GM21737 (cell line): ENCODE data around the gene PEX14.

Experiments used
- ATAC-seq: cut with Tn5 transposase; IDR thresholded peaks from one replicate; pipeline ENCODE4 v1.9.1; 2021; ENCODE audit warnings: mild to moderate bottlenecking, moderate library complexity; ENCODE audit not compliant: unreplicated experiment

Gene PEX14

DNA sequence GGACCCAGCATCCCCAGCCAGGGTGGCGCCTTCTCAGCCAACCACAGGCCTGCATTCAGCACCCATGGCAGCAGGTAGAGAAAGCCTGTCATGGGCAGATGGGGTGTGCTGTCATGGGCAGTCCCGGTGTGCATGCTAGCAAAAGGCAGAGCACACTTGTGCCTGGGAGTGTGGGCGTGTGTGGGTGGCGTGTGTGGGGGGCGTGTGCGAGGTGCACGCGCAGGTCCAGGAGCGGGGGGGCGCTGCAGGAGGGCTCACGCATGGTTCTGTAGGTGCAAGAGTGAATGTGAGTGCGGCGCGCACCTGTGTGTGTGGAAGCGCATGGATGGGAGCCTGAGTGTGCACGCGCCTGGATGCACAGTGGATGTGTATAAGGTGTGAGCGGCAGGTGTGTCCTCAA is 184.5 kb downstream of the PEX14 start:
- ATAC-seq: no peak

- ATAC-seq: no peak
Observed at GRCh38 chr1:10659646-10660540, 185.1 kb downstream of the PEX14 start.

DNA sequence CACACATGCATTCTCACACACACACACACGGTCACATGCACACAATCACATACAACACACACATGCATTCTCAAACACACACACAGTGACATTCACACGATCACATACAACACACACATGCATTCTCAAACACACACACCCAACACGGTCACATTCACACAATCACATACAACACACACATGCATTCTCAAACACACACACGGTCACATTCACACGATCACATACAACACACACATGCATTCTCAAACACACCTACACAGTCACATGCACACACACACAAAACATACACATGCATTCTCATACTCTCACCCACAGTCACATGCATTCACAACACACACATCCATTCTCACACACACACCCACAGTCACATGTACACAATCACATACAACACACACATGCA is 186.7 kb downstream of the PEX14 start:
- no peak for ATAC-seq

- no peak for ATAC-seq
Observed at GRCh38 chr1:10662090-10662688, 187.4 kb downstream of the PEX14 start.

- ATAC-seq: no peak
Observed at GRCh38 chr1:10662824-10663677, 188.3 kb downstream of the PEX14 start.

- no peak for ATAC-seq
Observed at GRCh38 chr1:10663678-10664035, 188.9 kb downstream of the PEX14 start.

GRCh38 chr1:10664251-10664650 is 189.5 kb downstream of the PEX14 start:
- no peak for ATAC-seq

GRCh38 chr1:10665226-10665625 is 190.5 kb downstream of the PEX14 start:
- no peak for ATAC-seq

GRCh38 chr1:10665930-10666850 is 191.4 kb downstream of the PEX14 start:
- no peak for ATAC-seq

DNA sequence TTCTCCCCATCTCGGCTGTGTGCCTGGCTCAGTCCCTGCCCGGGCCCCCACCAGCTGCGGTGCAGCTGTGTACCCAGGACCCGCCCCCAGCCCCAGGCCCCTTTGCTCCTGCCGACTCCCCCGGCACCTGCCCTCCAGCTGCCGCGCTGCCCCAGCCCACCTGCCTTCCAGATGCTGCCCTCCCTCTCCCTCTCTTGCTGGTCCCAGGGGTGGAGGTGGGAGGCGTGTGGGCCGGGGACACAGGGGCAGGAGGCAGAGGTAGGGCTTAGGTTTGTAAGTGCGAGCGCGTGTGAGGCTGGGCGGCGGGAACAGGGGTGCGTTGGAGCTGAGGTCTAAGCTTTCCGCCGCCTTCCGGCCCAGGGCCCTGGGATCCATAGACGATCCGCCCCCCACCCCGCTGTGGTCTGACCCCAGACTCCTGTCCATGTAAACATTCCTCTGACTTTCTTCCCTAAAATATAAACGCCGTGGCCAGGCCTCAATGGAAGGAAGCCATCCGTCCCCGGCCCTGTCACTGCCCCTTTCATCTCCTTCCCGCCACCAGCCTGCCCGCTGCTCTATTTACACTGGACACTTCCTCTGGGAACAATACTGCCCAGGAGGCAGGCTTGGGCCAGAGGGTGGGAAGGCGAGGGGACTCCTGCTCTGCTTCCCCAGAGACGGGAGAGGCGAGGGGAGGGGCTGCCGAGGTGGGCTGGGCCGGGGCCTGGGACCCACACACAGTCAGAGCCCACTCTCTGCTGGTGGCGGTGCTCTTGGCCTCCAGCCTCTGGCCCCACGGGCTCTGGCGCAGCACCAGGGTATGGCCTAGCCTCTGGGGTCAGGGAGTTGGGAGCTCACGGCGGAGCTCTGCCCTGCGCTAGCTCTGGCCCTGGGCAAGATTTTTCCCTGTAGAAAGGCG is 193.4 kb downstream of the PEX14 start:
- ATAC-seq: no peak

- ATAC-seq: no peak
Observed at GRCh38 chr1:10669570-10669969, 194.8 kb downstream of the PEX14 start.

GRCh38 chr1:10670190-10670589 is 195.4 kb downstream of the PEX14 start:
- no peak for ATAC-seq

GRCh38 chr1:10671090-10671489 is 196.3 kb downstream of the PEX14 start:
- ATAC-seq: no peak

- no peak for ATAC-seq
Observed at GRCh38 chr1:10671622-10672342, 197.0 kb downstream of the PEX14 start.

GRCh38 chr1:10672343-10673050 is 197.7 kb downstream of the PEX14 start:
- no peak for ATAC-seq

DNA sequence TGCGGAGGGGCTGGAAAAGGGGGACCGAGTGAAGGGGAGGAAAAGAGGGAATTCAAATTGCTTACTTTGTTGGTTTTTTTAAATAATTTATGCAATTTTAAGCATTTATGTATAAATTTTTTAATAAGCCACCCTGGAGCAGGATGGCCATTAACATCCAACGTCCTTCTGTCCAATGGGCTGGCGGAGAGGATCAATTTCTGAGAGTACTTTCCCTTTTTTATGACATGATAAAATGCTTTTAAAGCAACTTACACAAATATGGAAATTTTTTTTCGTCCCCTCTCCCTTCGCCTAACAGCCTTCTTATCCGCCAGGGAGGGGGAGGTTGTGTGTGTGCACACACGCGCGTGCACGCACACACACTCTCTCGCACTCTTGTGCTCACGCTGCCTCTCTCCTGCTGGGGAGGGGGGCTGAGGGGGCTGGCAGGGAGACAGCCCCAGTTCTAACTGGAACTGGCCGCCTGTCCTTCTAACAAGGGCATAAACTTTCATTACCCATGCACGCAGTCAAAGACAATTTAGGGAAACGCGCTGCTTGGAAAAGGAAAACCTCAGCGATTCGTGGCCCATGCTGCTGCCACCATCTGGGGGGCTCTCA is 198.5 kb downstream of the PEX14 start:
- no peak for ATAC-seq

- ATAC-seq: no peak
Observed at GRCh38 chr1:10674222-10674621, 199.5 kb downstream of the PEX14 start.
